ENCODE data around the gene PARD6G. TPM values are rescaled to one million over a fixed set of nuclear protein-coding genes. Genes with fewer than 3 reads are reported as not detected.

PARD6G gene
- total RNA-seq, 1 donor from 2014 or later, result 3.6 TPM

DNA sequence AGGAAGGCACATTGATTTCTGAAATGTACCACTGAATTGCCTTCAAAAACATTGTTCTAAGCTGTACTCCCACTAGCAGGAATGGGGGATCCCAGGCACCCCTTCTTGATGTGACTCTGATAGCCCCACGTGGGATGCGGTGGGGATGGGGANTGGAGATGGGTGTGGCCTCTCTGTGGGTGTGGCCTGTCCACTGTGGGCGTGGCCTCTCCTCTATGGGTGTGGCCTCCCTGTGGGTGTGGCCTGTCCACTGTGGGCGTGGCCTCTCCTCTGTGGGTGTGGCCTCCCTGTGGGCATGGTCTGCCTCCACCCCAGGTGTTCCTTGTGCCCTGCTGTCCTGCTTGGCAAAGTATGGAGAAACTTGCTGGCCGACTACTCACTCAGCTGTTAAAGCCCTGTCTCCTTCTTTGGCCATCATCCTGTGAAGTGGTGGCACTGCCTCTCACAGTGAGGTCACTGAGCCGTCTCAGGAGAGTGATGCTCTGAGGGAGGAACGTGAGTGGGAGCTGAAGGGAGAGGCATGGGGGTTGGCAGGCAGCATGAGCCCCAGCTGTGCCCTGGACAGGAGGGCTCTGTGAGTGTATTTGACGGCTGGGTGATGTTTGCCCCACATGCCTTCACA lies 6.7 kb upstream of the PARD6G start:
- TF ChIP-seq, protein P1, sequence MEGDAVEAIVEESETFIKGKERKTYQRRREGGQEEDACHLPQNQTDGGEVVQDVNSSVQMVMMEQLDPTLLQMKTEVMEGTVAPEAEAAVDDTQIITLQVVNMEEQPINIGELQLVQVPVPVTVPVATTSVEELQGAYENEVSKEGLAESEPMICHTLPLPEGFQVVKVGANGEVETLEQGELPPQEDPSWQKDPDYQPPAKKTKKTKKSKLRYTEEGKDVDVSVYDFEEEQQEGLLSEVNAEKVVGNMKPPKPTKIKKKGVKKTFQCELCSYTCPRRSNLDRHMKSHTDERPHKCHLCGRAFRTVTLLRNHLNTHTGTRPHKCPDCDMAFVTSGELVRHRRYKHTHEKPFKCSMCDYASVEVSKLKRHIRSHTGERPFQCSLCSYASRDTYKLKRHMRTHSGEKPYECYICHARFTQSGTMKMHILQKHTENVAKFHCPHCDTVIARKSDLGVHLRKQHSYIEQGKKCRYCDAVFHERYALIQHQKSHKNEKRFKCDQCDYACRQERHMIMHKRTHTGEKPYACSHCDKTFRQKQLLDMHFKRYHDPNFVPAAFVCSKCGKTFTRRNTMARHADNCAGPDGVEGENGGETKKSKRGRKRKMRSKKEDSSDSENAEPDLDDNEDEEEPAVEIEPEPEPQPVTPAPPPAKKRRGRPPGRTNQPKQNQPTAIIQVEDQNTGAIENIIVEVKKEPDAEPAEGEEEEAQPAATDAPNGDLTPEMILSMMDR (conservative IDR thresholded peaks at IDR 0.05; ENCODE audit: low read depth, low read length), result no peak
- no peak overlapping the region for H3K4me3 ChIP-seq (ENCODE audit: low read depth, low read length)
- no peak for DNase-seq (ENCODE audit: low read depth)

GRCh38 chr18:80253236-80253635 lies 5.9 kb upstream of the PARD6G start:
- H3K4me3 ChIP-seq (ENCODE audit: low read depth, low read length), result no peak overlapping the region
- DNase-seq (ENCODE audit: low read depth), result no peak
- TF ChIP-seq, protein P1 (conservative IDR thresholded peaks at IDR 0.05; ENCODE audit: low read depth, low read length), result no peak

GRCh38 chr18:80252136-80252535 lies 4.8 kb upstream of the PARD6G start:
- DNase-seq (ENCODE audit: low read depth), result no peak
- TF ChIP-seq, protein P1 (conservative IDR thresholded peaks at IDR 0.05; ENCODE audit: low read depth, low read length), result no peak
- H3K4me3 ChIP-seq (ENCODE audit: low read depth, low read length), result no peak overlapping the region

- TF ChIP-seq, protein P1 (conservative IDR thresholded peaks at IDR 0.05; ENCODE audit: low read depth, low read length), result no peak
- DNase-seq (ENCODE audit: low read depth), result no peak
- no peak overlapping the region for H3K4me3 ChIP-seq (ENCODE audit: low read depth, low read length)
Measured at GRCh38 chr18:80251700-80252099, 4.4 kb upstream of the PARD6G start.

DNA sequence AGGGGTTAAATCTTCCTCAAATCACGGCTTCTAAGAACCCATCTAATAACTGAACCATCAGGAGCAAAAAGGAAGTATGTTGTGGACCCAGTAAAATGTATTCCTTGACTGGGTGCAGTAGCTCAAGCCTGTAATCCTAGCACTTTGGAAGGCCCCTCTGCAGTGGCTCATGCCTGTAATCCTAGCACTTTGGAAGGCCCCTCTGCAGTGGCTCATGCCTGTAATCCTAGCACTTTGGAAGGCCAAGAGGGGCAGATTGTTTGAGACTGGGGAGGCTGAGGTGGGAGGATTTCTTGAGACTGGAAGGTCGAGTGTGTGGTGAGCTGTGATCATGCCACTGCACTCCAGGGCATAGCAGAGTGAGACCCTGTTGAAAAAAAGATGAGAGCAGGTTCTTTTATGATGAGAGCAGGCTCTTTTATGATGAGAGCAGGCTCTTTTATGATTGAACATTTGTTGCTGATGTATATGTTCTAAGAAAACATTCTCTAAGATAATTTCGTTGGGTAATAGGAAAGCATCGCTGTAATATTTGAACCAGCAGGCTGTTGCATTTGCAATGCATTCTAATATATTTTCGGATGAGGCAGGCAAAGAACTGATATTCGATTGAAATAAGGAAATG lies 3.5 kb upstream of the PARD6G start:
- no peak overlapping the region for H3K4me3 ChIP-seq (ENCODE audit: low read depth, low read length)
- no peak for DNase-seq (ENCODE audit: low read depth)
- TF ChIP-seq, protein P1 (conservative IDR thresholded peaks at IDR 0.05; ENCODE audit: low read depth, low read length), result no peak

- DNase-seq (ENCODE audit: low read depth), result no peak
Measured at GRCh38 chr18:80249217-80250093, 2.1 kb upstream of the PARD6G start.

More at GRCh38 chr18:80249217-80250093, 2.1 kb upstream of the PARD6G start:
- TF ChIP-seq, protein P1 (conservative IDR thresholded peaks at IDR 0.05; ENCODE audit: low read depth, low read length), result no peak
- no peak overlapping the region for H3K4me3 ChIP-seq (ENCODE audit: low read depth, low read length)

Measured in epithelial cell of proximal tubule (primary cell).